GM12891 (cell line): Measurements from ENCODE around the gene SREBF2.

ENCODE experiments used
- POLR2A ChIP-seq: IDR thresholded peaks from 2 replicates; pipeline ENCODE4 v1.6.1; 2011; ENCODE audit warnings: low read depth, low read length, control low read depth
- POLR2AphosphoS5 ChIP-seq: IDR thresholded peaks from 2 replicates; pipeline ENCODE4 v1.6.1; 2011; ENCODE audit warnings: low read depth, low read length, control low read depth
- TAF1 ChIP-seq: IDR thresholded peaks from 2 replicates; pipeline ENCODE4 v1.6.1; 2011; ENCODE audit warnings: low read depth, low read length, control low read depth

DNA sequence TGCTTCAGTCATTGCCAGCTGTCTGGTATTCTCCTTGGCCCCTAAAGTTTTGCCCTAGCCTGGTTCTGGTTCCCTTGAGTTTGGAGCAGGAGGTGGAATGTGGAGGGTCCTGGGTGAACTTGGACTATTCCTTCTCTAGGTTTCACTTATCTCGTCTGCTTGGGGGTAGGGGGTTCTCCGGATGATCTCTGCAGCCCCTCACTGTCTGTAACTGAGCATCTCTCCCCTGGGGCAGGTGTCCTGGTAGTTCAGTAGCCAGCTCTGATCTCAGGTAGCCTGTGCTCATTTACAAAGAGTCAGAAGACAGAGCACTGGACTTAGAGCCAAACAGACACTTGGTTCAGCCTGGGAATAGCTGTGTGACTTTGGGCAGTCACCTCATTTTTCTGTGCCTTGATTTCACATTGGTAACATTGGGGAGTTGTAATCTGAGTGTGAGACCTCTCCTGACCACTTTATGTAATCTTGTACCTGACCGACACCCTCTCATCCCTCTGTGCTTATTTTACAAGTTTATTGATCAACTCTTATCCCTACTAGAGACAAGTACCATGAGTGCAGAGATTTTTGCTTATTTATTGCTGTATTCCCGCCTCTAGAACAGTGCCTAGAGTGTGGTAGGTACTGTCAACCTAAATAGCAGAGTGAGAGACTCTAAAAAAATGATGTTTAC, 31.6 kb upstream of the SREBF2 start:
- TF ChIP-seq POLR2A = no peak
- TF ChIP-seq TAF1 = no peak
- TF ChIP-seq POLR2AphosphoS5 = no peak
